Choroid plexus epithelial cell (primary cell): Measurements from ENCODE around the gene SLC8A1.

ENCODE experiments used
- DNase-seq: peaks from one replicate; pipeline ENCODE4 v3.0.0-alpha.2; 2010; ENCODE audit warnings: low read depth
- H3K4me3 ChIP-seq: 2 replicates; pipeline ENCODE4 v1.5.1; 2011; ENCODE audit warnings: low read depth, mild to moderate bottlenecking, control low read depth, low read length, moderate library complexity
- TF ChIP-seq, protein P1 (sequence below): conservative IDR thresholded peaks from 2 replicates; pipeline ENCODE4 v1.5.1; 2011; ENCODE audit warnings: low read depth, mild to moderate bottlenecking, control low read depth, inconsistent platforms, low read length, moderate library complexity

The SLC8A1 gene

DNA sequence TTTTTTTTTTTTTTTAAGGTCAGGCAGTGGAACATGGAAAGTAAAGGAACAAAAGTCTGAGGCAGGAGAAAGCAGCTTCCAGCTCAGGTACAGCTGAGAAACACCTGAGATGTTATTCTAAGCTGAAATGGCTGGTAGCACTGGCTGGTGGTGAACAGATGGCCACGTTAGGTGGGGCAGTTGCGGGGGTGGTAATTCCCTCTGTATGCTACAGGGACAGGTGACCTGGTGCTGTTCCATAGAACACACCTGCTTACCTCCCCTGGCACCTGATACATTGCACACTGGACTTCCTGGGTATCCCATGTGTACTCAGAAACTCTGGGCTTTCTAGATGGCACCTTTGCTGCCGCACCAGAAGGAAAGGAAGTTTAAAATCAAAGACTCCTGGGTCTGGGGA is 333.3 kb downstream of the SLC8A1 start:
- DNase-seq: no peak
- TF ChIP-seq, protein P1, sequence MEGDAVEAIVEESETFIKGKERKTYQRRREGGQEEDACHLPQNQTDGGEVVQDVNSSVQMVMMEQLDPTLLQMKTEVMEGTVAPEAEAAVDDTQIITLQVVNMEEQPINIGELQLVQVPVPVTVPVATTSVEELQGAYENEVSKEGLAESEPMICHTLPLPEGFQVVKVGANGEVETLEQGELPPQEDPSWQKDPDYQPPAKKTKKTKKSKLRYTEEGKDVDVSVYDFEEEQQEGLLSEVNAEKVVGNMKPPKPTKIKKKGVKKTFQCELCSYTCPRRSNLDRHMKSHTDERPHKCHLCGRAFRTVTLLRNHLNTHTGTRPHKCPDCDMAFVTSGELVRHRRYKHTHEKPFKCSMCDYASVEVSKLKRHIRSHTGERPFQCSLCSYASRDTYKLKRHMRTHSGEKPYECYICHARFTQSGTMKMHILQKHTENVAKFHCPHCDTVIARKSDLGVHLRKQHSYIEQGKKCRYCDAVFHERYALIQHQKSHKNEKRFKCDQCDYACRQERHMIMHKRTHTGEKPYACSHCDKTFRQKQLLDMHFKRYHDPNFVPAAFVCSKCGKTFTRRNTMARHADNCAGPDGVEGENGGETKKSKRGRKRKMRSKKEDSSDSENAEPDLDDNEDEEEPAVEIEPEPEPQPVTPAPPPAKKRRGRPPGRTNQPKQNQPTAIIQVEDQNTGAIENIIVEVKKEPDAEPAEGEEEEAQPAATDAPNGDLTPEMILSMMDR: no peak
- H3K4me3 ChIP-seq: no peak overlapping the region

DNA sequence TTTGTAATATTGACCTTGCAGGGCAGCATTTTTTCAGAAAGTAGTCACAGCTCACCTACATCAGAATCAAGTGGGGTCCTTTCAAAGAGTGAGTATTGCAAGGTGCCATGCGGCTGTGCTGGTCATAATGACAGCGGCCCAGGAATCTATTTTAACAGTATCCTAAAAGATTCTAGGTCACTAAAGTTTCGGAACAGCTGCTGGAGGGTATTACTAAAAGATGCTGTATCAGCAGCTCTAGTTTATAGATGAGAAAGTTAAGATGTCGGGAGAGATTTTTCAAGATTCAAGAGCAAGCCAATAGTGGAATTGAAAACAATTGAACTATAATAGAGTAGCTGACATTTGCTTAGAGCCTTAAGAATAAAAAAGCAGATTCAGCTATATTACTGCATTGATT is 336.0 kb downstream of the SLC8A1 start:
- H3K4me3 ChIP-seq: no peak overlapping the region
- TF ChIP-seq, protein P1: no peak
- DNase-seq: no peak

DNA sequence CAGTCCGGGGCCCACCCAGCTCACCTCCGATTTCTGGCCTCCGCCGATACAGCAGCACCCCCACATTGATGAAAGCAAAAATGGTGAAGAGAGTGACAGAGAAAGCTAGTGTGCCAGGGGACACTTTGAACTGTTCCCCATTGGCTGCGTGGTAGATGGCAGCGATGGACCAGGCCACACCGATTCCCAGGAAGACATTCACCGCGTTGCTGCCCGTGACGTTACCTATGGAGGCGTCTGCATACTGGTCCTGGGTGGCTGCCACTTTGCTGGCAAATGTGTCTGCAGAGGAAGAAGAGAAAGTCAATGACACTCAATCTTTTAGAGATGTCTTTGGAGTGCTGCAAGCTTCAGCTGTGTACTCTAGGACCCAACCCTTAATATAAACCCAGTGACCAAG is 336.5 kb downstream of the SLC8A1 start:
- no peak overlapping the region for H3K4me3 ChIP-seq
- TF ChIP-seq, protein P1: no peak
- no peak for DNase-seq

DNA sequence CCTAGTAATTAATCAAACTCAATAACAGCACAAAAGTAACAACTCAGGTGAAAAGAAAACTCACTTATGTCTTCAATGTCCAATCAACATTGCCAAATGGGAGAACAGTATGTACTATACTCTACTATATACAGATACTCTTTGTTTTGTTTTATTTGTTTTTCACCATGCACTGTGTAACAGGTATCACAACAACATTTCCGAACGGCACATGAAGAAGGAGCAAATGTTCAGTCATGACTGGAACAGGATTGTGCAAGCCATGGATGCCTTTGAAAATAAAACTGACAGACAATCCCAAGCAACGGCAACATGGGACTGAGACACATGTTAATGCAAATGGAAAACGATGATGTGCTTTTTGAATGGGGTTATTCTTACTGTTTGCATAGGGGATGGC is 337.9 kb downstream of the SLC8A1 start:
- DNase-seq: no peak
- TF ChIP-seq, protein P1: no peak
- H3K4me3 ChIP-seq: no peak overlapping the region

DNA sequence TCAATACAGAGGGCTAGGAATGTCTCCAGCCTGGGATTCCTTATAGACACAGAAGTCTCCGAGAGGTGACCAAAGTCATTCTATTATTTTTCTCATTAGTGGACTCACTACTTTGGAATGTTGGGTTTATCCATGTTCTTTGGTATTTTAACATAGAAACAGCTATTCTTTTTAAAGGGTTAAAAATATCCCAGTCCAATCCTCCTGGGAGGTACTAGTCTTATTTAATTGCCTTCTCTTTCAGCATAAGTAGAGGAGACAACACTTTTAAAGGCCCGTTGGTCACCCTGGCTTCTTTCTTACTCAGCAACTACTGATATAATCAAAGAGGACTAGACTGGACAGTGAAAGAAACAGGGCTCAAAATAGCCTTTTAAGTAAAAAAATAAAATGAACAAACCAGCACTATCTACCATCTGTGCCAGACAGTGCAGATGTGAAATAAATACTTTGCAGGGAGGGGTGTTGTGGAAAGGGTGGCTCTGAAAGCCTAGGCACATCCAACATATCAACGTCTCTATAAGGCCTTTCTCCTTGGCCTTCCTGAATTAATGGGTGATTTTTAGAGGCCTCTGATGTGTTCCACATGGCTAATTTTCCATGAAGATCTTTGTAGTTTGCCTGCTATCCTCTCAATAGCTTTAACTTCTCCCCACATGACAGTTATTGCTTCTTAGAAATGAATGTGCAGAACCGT is 338.5 kb downstream of the SLC8A1 start:
- DNase-seq: no peak
- TF ChIP-seq, protein P1: no peak
- H3K4me3 ChIP-seq: no peak overlapping the region

DNA sequence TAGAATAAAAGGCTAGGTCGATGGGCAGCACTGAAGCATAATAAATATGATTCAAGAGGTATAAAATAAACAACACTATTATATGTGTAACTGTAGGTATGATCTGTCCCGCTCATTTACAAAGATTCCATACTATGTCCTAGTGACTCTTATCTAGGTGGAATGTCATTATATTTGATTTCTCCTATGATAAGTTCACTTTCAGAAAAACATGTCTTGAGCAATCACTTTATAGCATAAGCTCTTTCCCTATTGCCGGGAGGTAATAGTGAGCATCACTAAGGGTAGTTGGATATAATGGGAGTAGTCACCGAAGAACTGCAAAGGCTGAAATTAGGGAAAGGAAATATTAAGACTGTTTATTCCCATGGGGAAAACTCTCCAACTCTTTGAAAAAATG is 342.5 kb downstream of the SLC8A1 start:
- no peak for DNase-seq
- TF ChIP-seq, protein P1: no peak
- H3K4me3 ChIP-seq: no peak overlapping the region

DNA sequence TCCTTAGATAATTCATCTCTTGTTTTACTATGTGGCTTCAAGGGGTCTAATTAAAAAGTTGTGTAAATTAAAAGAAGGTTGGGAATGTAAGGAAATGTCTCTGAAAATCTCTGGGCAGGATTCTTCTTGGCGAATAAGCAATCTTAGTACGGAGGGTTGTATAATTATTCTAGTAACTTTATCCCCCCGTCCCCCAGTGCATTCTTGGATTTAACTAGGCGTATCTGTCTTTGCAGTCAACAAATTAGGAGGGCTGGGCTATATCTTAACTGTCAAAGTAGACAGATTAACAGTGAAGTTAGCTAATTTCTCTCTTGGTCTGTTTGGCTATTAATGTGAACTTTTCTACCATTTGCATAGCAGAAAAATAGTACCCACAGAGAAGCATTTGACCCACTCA is 343.0 kb downstream of the SLC8A1 start:
- DNase-seq: no peak
- no peak overlapping the region for H3K4me3 ChIP-seq
- TF ChIP-seq, protein P1: no peak
